ENCODE data around the gene RNF144B. TPM values are rescaled to one million over a fixed set of nuclear protein-coding genes. Genes with fewer than 3 reads are reported as not detected.

The RNF144B gene
- polyA plus RNA-seq (2012; ENCODE audit: low read depth, missing spikeins) = 0.08 TPM

DNA sequence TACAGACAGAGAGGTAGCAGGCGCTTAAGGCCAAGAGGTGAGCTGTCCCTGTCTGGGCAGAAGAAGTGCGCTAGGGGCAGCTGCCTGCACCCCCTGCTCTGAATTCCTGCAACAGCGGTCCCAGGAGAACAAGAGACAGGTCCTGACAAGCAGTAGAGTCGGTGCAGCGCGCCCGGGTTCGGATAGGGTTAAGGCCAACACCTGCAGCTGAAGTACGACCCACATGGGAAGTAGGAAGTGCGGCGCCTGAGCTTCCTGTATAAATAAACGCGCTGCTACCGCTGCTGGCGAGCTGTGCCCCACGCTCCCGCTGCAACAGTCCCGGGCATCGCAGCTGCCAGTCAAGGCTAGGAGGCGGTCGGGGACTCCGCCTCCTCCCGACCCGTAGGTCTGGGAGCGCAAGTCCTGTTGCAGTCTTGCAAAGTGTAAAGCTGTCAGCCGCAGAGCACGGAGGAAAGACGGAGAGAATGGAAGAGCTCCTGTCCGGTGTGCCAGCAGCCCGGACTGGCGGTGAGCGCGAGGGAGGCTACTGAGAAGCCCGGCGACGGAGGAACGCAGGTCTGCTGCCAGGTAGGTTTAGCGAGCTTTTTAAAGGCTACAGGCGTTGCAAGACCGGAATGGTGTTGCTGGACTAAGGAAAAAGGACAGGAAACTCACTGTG is at the start of gene RNF144B:
Gene RNF144B, plus strand, starts transcription at position 290 of the 661 bp plus-strand sequence. CDS start 12,185 bp downstream, outside the sequence.
- TF ChIP-seq SPI1 (IDR thresholded peaks at IDR 0.05; ENCODE audit: low read depth, low read length) = 0 out of 2 replicates have a peak, but pooled peaks have one; percentile 16
- no peak for TF ChIP-seq TAF1 (IDR thresholded peaks at IDR 0.05; ENCODE audit: low read depth, low read length)
- no peak for TF ChIP-seq POU2F2 (IDR thresholded peaks at IDR 0.05; ENCODE audit: low read depth, low read length)
- FAIRE-seq (peak; percentile 92), DNase-seq (ENCODE audit: insufficient read length, low spot score) (no peak)

DNA sequence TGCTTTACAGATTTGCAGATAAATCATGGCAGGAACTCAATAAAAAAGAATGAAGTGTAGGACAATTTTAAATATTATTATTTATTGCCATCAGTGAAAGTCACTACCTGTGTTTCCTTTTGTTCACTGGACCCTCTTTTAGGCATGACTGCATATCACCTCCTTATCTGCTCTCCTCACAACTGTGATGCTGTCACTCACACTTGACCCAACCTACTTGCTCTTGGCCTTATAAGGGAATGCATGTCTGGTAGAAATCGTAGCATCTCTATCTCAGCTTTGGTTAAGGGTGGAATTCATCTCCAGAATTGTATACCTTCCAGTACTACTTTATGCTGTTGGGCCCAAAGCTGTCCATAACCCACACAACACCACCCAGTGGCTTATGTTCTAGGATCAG is 47.6 kb upstream of the RNF144B start:
- DNase-seq (ENCODE audit: insufficient read length, low spot score) = no peak
- FAIRE-seq = no peak
- TF ChIP-seq TAF1 (IDR thresholded peaks at IDR 0.05; ENCODE audit: low read depth, low read length) (no peak), SPI1 (IDR thresholded peaks at IDR 0.05; ENCODE audit: low read depth, low read length) (no peak), POLR2A (IDR thresholded peaks at IDR 0.05; ENCODE audit: low read depth, low read length) (no peak), POU2F2 (IDR thresholded peaks at IDR 0.05; ENCODE audit: low read depth, low read length) (no peak), PAX5 (IDR thresholded peaks at IDR 0.05; ENCODE audit: insufficient read depth, low read length, severe bottlenecking) (no peak), POLR2AphosphoS5 (IDR thresholded peaks at IDR 0.05; ENCODE audit: low read depth, low read length) (no peak)

DNA sequence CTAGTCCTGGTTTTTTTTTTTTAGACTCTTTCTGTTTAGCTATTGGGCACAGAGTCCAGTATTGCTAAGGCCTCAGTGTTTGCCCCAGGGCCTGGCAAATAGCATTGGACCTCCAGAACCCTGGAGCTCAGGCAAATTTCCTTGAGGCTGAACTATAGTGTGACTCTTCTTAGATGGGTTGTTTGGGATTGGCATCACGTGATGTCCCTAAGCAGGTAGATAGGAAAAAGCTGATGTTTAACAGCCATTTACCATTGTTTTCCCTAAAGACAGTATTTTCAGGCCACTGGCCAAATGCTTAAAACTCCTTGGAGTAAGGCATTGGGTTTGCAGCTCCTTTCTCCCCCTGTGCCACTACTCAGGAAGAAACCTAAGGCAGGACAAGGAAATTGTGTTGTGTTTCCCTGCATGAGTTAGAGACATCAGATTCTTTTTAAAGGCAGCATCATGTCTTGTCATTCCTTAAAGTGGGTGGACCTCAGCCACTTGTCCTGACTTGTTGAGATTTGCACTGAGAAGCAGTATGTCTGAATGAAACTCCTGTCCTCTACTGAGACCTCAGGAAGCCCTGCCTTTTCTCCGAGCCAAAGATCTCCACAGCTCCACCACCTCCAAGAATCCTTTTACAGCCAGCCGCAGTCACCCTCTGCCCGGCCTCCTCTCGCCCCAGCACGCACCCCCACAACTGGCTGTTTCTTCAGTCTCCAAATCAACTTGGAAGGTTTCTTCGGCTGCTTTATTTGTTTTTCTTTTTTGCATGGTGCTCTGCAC is 46.2 kb upstream of the RNF144B start:
- FAIRE-seq (no peak), DNase-seq (ENCODE audit: insufficient read length, low spot score) (no peak)
- no peak for TF ChIP-seq TAF1 (IDR thresholded peaks at IDR 0.05; ENCODE audit: low read depth, low read length)
- no peak for TF ChIP-seq PAX5 (IDR thresholded peaks at IDR 0.05; ENCODE audit: insufficient read depth, low read length, severe bottlenecking)
- no peak for TF ChIP-seq POLR2A (IDR thresholded peaks at IDR 0.05; ENCODE audit: low read depth, low read length)
- no peak for TF ChIP-seq POU2F2 (IDR thresholded peaks at IDR 0.05; ENCODE audit: low read depth, low read length)
- TF ChIP-seq SPI1 (IDR thresholded peaks at IDR 0.05; ENCODE audit: low read depth, low read length) = no peak
- no peak for TF ChIP-seq POLR2AphosphoS5 (IDR thresholded peaks at IDR 0.05; ENCODE audit: low read depth, low read length)

DNA sequence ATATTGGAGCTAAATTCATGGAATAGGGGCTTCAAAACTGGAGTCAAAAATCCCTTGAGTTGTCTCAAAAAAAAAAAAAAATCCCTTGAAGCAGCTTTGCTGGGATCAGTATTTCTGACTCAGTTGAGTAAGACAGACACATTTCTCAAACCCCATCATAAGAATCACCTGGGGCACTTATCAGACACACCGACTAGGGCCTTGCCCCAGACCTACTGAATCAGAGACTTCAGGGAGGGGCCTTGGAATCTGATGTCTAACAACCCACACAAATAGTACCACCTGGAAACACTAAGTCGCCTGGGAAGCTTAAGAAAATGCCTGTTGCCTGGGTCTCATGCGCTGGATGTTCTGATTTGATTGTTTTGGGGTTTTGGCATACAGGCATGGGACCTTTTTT is 44.9 kb upstream of the RNF144B start:
- no peak for FAIRE-seq
- DNase-seq (ENCODE audit: insufficient read length, low spot score) = no peak
- no peak for TF ChIP-seq POLR2AphosphoS5 (IDR thresholded peaks at IDR 0.05; ENCODE audit: low read depth, low read length)
- TF ChIP-seq POLR2A (IDR thresholded peaks at IDR 0.05; ENCODE audit: low read depth, low read length) = no peak
- no peak for TF ChIP-seq SPI1 (IDR thresholded peaks at IDR 0.05; ENCODE audit: low read depth, low read length)
- TF ChIP-seq POU2F2 (IDR thresholded peaks at IDR 0.05; ENCODE audit: low read depth, low read length) = no peak
- TF ChIP-seq TAF1 (IDR thresholded peaks at IDR 0.05; ENCODE audit: low read depth, low read length) = no peak
- TF ChIP-seq PAX5 (IDR thresholded peaks at IDR 0.05; ENCODE audit: insufficient read depth, low read length, severe bottlenecking) = no peak

DNA sequence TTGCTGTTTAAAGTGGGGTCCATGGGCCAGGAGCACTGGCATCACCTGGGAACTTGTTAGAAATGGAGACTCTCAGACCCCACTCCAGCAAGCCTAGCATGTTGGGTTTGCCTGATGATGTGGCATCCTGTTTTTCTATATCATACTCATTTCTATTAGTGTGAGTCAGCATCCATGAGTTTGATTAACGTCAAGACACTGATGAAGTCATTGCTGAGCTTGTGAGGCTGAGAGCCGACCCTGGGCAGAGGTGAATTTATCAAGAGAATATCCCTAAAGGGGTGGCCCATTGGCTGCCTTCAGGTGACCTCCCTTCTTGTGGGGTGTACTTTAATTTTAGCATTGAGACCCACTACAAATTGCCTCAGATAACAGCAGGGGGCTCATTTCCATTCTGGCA is 43.4 kb upstream of the RNF144B start:
- FAIRE-seq (no peak), DNase-seq (ENCODE audit: insufficient read length, low spot score) (no peak)
- no peak for TF ChIP-seq POU2F2 (IDR thresholded peaks at IDR 0.05; ENCODE audit: low read depth, low read length)
- no peak for TF ChIP-seq TAF1 (IDR thresholded peaks at IDR 0.05; ENCODE audit: low read depth, low read length)
- no peak for TF ChIP-seq PAX5 (IDR thresholded peaks at IDR 0.05; ENCODE audit: insufficient read depth, low read length, severe bottlenecking)
- no peak for TF ChIP-seq POLR2A (IDR thresholded peaks at IDR 0.05; ENCODE audit: low read depth, low read length)
- no peak for TF ChIP-seq SPI1 (IDR thresholded peaks at IDR 0.05; ENCODE audit: low read depth, low read length)
- TF ChIP-seq POLR2AphosphoS5 (IDR thresholded peaks at IDR 0.05; ENCODE audit: low read depth, low read length) = no peak

DNA sequence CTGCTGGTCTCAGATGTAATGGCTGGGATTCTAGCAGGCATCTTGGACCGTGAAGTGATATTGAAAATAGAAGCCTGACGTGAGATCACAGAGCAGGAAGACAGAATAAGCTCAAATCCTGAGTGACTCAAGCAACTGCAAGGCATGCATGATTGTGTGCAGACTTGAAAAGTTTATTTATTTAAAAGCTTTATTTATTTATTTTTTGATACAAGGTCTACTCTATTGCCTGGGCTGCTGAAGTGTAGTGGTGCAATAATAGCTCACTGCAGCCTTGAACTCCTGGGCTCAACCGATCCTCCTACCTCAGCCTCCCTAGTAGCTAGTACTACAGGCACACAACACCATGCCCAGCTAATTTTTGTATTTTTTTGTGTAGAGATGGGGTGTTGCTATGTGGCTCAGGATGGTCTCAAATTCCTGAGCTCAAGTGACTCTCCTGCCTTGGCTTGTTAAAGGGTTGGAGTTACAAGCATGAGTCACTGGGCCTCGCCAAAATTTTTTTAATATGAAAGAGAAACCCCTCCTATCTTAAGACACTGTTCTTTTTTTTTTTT is 40.1 kb upstream of the RNF144B start:
- FAIRE-seq (no peak), DNase-seq (ENCODE audit: insufficient read length, low spot score) (no peak)
- TF ChIP-seq POLR2A (IDR thresholded peaks at IDR 0.05; ENCODE audit: low read depth, low read length) (no peak), POLR2AphosphoS5 (IDR thresholded peaks at IDR 0.05; ENCODE audit: low read depth, low read length) (no peak), POU2F2 (IDR thresholded peaks at IDR 0.05; ENCODE audit: low read depth, low read length) (no peak), SPI1 (IDR thresholded peaks at IDR 0.05; ENCODE audit: low read depth, low read length) (no peak), PAX5 (IDR thresholded peaks at IDR 0.05; ENCODE audit: insufficient read depth, low read length, severe bottlenecking) (no peak), TAF1 (IDR thresholded peaks at IDR 0.05; ENCODE audit: low read depth, low read length) (no peak)

DNA sequence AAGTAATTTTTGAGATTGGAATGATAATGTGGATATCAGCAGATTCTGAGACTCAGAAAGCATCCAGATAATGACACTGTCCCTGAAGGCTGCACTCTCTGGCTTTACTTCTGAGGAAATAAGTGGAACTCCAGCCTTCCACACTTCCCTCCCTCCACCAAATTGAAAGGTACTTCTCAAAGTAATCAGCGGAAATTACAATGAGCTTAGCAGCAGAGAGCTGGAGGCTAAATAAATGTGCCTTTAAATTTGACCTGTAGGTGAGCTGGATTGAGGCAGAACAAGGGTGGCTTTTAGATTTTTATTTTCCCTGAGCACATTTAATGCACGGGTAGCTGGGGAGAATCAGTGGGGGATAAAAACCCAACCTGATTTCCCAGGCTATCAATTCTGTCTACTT is 39.3 kb upstream of the RNF144B start:
- FAIRE-seq = no peak
- no peak for TF ChIP-seq POLR2A (IDR thresholded peaks at IDR 0.05; ENCODE audit: low read depth, low read length)
- no peak for TF ChIP-seq POU2F2 (IDR thresholded peaks at IDR 0.05; ENCODE audit: low read depth, low read length)
- TF ChIP-seq TAF1 (IDR thresholded peaks at IDR 0.05; ENCODE audit: low read depth, low read length) = no peak
- TF ChIP-seq POLR2AphosphoS5 (IDR thresholded peaks at IDR 0.05; ENCODE audit: low read depth, low read length) = no peak
- TF ChIP-seq SPI1 (IDR thresholded peaks at IDR 0.05; ENCODE audit: low read depth, low read length) = no peak
- TF ChIP-seq PAX5 (IDR thresholded peaks at IDR 0.05; ENCODE audit: insufficient read depth, low read length, severe bottlenecking) = no peak
- no peak for DNase-seq (ENCODE audit: insufficient read length, low spot score)

DNA sequence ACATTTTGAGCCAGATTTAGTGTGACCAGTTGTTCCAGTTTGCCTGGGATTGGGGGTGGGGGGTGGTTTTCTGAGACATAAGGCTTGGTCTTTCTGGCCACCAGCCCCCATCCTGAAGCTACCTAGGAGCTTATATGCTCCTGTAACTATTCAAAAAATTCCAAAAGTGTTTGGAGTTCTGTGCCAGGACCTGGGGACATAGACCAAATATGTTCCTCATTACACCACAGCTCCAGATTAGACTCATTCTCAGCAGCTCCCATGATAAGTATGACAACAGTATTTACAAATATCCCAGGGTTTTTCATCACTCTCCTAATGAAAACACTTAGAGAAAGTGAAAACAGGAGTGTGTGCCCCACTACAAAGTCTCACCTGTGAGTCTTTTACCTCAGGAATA is 37.8 kb upstream of the RNF144B start:
- FAIRE-seq (no peak), DNase-seq (ENCODE audit: insufficient read length, low spot score) (no peak)
- TF ChIP-seq POU2F2 (IDR thresholded peaks at IDR 0.05; ENCODE audit: low read depth, low read length) = no peak
- no peak for TF ChIP-seq POLR2A (IDR thresholded peaks at IDR 0.05; ENCODE audit: low read depth, low read length)
- no peak for TF ChIP-seq PAX5 (IDR thresholded peaks at IDR 0.05; ENCODE audit: insufficient read depth, low read length, severe bottlenecking)
- no peak for TF ChIP-seq SPI1 (IDR thresholded peaks at IDR 0.05; ENCODE audit: low read depth, low read length)
- TF ChIP-seq POLR2AphosphoS5 (IDR thresholded peaks at IDR 0.05; ENCODE audit: low read depth, low read length) = no peak
- no peak for TF ChIP-seq TAF1 (IDR thresholded peaks at IDR 0.05; ENCODE audit: low read depth, low read length)

DNA sequence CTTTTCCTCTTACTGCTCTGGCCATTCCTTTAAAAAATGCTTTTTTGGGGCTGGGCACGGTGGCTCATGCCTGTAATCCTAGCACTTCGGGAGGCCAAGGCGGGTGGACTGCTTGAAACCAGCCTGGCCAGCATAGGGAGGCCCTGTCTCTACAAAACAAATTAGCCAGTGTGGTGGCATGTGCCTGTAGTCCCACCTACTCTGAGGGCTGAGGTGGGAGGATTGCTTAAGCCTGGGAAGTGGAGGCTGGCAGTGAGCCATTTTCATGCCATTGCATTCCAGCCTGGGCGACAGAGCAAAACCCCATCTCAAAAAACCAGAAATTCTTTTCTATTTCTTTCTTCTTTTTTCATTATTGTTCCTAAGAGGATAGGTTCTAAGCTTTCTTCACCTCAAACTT is 36.9 kb upstream of the RNF144B start:
- TF ChIP-seq TAF1 (IDR thresholded peaks at IDR 0.05; ENCODE audit: low read depth, low read length) (no peak), PAX5 (IDR thresholded peaks at IDR 0.05; ENCODE audit: insufficient read depth, low read length, severe bottlenecking) (no peak), SPI1 (IDR thresholded peaks at IDR 0.05; ENCODE audit: low read depth, low read length) (no peak), POLR2AphosphoS5 (IDR thresholded peaks at IDR 0.05; ENCODE audit: low read depth, low read length) (no peak), POU2F2 (IDR thresholded peaks at IDR 0.05; ENCODE audit: low read depth, low read length) (no peak), POLR2A (IDR thresholded peaks at IDR 0.05; ENCODE audit: low read depth, low read length) (no peak)
- DNase-seq (ENCODE audit: insufficient read length, low spot score) = no peak
- FAIRE-seq = no peak

Data from GM12891 (cell line).